Fibroblast of the aortic adventitia (primary cell): ENCODE results near the gene TNNT3. TPM values are rescaled to one million over a fixed set of nuclear protein-coding genes. Genes with fewer than 3 reads are reported as not detected.
"Not testable (repeated sequence)": the region's sequence is repeated elsewhere in the genome, so short reads cannot be mapped to it uniquely, and the experiment has no call there.

ENCODE experiments used
- DNase-seq: peaks from one replicate; pipeline ENCODE4 v3.0.0-alpha.2; 2010; ENCODE audit warnings: low read depth
- H3K4me3 ChIP-seq: 2 replicates; pipeline ENCODE4 v1.5.1; 2011; ENCODE audit warnings: low read depth, mild to moderate bottlenecking, control low read depth, low read length, moderate library complexity
- CTCF ChIP-seq: IDR thresholded peaks from 2 replicates; pipeline ENCODE4 v1.5.1; 2011; ENCODE audit warnings: mild to moderate bottlenecking, low read length, control low read depth, inconsistent platforms; ENCODE audit not compliant: insufficient read depth
- total RNA-seq: library from RNA; depleted of rRNA; stranded (reverse); fragments of >200 nt; gene quantifications from 2 replicates; pipeline ENCODE4 v1.2.3, GENCODE V29; 2012; ENCODE audit warnings: low replicate concordance

The TNNT3 gene
- total RNA-seq, 1 donor: 0.81 TPM

DNA sequence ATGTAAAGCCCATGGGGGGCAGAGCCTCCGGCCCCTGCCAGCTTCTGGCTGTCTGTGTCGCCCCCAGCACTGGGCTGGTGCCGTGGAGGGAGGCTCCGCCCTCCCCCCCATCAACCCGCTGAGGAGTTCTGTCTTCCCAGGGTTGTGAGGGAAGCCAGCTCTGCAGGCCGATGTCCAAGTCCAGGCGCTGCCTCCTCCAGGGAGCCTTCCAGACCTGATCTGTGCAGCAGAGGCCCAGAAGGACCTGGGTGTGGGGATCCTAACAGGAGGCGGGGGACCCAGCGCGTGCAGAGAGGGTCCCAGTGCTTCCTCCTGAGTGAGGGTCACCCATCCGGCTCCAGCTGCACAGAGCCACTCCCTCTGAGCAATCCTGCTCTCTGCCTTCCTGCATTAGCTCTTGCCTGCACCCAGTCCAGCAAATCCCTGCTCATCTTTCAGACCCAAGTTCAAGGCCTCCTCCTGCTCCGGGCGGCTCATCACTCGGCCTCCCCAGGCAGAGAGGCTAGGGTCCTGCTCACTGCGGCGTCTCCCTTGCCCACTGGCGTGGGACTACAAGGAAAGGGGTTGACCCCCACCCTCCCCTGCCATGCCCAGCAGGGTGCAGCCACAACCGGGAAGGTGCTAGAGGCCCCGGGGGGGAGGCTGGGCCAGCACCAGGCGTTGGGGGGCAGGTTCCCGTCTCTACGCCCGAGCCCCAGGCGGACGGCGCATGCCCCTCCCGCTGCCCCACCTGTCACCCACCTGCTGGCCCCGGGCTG lies 44.2 kb upstream of the TNNT3 start:
- no peak for DNase-seq
- no peak overlapping the region for H3K4me3 ChIP-seq
- TF ChIP-seq CTCF: no peak

- DNase-seq, H3K4me3 ChIP-seq: not testable (repeated sequence)
Observed at GRCh38 chr11:1875851-1876301, 43.6 kb upstream of the TNNT3 start.

GRCh38 chr11:1876361-1877063 lies 43.0 kb upstream of the TNNT3 start:
- DNase-seq: peak; percentile 41
- no peak overlapping the region for H3K4me3 ChIP-seq
- TF ChIP-seq CTCF: peak; percentile 69

DNA sequence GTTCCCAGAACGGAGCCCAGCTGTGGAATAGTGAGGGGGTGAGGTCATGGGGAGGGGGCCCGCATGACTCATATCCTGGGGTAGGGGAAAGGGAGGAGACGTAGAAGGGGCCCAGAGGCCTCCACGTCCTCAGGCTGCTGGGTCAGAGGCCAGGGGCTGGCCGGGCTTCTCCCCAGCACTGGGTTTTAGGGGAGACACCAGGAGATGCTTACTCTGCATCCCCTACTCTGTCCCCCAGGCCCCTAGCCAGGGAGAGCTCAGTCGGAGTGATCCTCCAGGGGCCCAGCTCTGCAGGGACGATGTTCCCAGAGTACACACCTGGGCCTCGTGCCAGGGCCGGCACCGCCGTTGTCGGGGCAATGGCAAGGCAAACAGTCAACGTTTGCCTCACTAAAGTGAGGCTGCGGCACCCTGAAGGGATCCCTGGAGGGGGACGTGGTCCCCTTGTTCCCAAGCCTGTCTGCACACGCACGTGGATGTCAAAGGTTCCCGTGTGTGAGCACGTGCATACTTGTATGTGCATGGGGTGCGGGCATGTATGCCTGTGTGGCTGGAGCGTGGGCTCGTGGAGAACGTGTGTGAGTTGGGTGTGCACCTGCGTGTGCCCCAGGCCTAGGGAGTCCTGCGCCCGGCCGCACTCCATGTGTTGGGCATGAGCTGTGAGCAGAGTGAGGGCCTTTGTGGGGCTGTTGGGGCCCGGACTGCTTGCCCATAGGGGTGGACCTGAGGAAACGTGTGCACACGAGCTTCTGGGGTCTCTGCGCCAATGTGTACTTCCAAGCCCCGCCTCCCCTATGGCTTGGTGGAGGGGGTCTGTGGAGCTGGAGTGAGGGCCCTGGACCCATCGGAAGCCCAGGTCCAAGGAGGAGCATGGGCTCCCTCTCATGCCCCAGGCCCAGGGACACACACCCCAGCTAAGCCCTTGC lies 42.0 kb upstream of the TNNT3 start:
- peak; percentile 38 for DNase-seq
- no peak overlapping the region for H3K4me3 ChIP-seq
- TF ChIP-seq CTCF: no peak

DNA sequence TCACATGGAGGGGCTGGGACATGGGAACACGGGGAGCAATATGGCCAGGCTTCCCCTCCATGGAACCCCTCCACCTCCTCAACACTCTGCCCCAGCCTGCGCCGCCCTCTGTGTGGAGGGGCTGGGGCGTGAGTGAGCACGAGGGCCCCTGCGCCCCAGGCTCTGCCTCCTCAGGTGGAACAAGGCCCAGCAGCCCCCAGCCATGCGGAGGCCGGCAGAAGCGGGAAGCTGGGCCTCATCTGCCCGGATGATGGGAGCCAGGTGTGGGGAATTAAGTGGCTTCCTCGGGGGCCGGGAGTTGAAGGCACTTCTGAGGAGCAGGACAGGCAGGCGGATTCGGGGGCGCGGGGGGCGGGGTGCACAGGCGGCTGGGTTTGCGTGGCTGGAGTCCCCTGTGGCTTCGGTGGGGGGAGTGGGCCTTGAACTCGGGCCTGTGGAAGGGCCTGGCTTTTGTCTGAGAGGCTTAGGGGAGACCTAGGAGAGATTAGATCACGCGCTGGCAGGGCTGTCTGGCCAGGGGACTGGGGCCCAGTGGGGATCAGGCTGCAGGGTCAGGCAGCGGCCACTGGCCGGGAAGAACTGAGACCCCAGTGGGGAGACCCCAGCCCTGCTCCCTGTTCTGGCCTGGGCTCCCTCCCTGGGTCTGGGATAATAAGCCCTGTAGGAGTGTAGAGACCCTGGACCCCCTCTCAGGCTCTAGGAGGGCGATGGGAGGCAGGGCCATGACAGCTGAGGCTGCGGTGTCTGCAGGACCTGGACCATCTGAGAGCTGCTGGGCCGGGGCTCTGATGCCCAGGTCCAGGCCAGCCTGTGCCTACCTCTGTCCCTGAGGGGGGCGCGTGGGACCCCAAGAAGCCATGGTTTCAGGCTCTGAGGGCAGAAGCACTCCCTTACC lies 41.1 kb upstream of the TNNT3 start:
- H3K4me3 ChIP-seq: no peak overlapping the region
- no peak for DNase-seq
- no peak for TF ChIP-seq CTCF

GRCh38 chr11:1879342-1879940 lies 40.1 kb upstream of the TNNT3 start:
- no peak for TF ChIP-seq CTCF
- DNase-seq: no peak

More at GRCh38 chr11:1879342-1879940, 40.1 kb upstream of the TNNT3 start:
- H3K4me3 ChIP-seq: no peak overlapping the region
